GM21515 (cell line): Measurements from ENCODE around the gene IWS1.
"Not testable (repeated sequence)": the region's sequence is repeated elsewhere in the genome, so short reads cannot be mapped to it uniquely, and the experiment has no call there.

ENCODE experiments used
- ATAC-seq: cut with Tn5 transposase; IDR thresholded peaks from one replicate; pipeline ENCODE4 v1.9.1; 2021; ENCODE audit not compliant: unreplicated experiment

IWS1 gene

GRCh38 chr2:127526132-127527000 lies at the start of gene IWS1:
Gene IWS1 (minus strand): TSS chr2:127526489. CDS start chr2:127526208, 281 bp downstream.
- ATAC-seq: peak; percentile 84

GRCh38 chr2:127575941-127576432 lies 49.7 kb upstream of the IWS1 start:
- no peak for ATAC-seq

- no peak for ATAC-seq
These were observed 49.0 kb upstream of the IWS1 start for GRCh38 chr2:127575185-127575765.

- ATAC-seq: no peak
These were observed 48.4 kb upstream of the IWS1 start for GRCh38 chr2:127574656-127575055.

- ATAC-seq: no peak
These were observed 47.5 kb upstream of the IWS1 start for GRCh38 chr2:127573771-127574170.

- no peak for ATAC-seq
These were observed 47.0 kb upstream of the IWS1 start for GRCh38 chr2:127573298-127573697.

- ATAC-seq: no peak
These were observed 46.6 kb upstream of the IWS1 start for GRCh38 chr2:127572841-127573240.

GRCh38 chr2:127572352-127572751 lies 46.1 kb upstream of the IWS1 start:
- not testable (repeated sequence) for ATAC-seq

GRCh38 chr2:127570282-127571250 lies 44.3 kb upstream of the IWS1 start:
- no peak for ATAC-seq

GRCh38 chr2:127569666-127570065 lies 43.4 kb upstream of the IWS1 start:
- ATAC-seq: no peak

GRCh38 chr2:127568128-127568527 lies 41.8 kb upstream of the IWS1 start:
- no peak for ATAC-seq

- ATAC-seq: no peak
These were observed 41.1 kb upstream of the IWS1 start for GRCh38 chr2:127567351-127567854.

- no peak for ATAC-seq
These were observed 40.3 kb upstream of the IWS1 start for GRCh38 chr2:127566576-127566975.

- ATAC-seq: no peak
These were observed 39.8 kb upstream of the IWS1 start for GRCh38 chr2:127566139-127566417.

GRCh38 chr2:127565261-127566138 lies 39.2 kb upstream of the IWS1 start:
- ATAC-seq: no peak

GRCh38 chr2:127564429-127565260 lies 38.4 kb upstream of the IWS1 start:
- no peak for ATAC-seq

- peak; percentile 97 for ATAC-seq
These were observed 37.5 kb upstream of the IWS1 start for GRCh38 chr2:127563458-127564428.

- no peak for ATAC-seq
These were observed 36.6 kb upstream of the IWS1 start for GRCh38 chr2:127562936-127563335.
